Measurements from ENCODE around the gene ASB3. TPM values are rescaled to one million over a fixed set of nuclear protein-coding genes. Genes with fewer than 3 reads are reported as not detected.

Gene ASB3
- total RNA-seq, 2 experiments from 2014 or later: 26.4 to 30.3 TPM

- no peaks in the 10 kb centered on the region for H3K79me2 ChIP-seq (ENCODE audit: insufficient read depth, low read depth, low read length)
- no TSS peak for BruUV-seq (replicated peaks)
- H3K9me3 ChIP-seq (ENCODE audit: low read length): no peaks in the 10 kb centered on the region
- POLR2A ChIA-PET: no interaction called here
- H2AFZ ChIP-seq (ENCODE audit: low read length): no peak overlapping the region
- no peaks in the 10 kb centered on the region for H3K4me1 ChIP-seq (ENCODE audit: insufficient read depth, low read length, poor library complexity, severe bottlenecking)
- TF ChIP-seq EZH2phosphoT487 (IDR thresholded peaks at IDR 0.05; ENCODE audit: borderline replicate concordance, low read depth, low read length): no peak
- TF ChIP-seq CTCF (conservative IDR thresholded peaks at IDR 0.05; ENCODE audit: low read length): no peak
- no peak overlapping the region for H3K4me3 ChIP-seq (ENCODE audit: low read depth, low read length, poor library complexity, severe bottlenecking)
- no peaks in the 10 kb centered on the region for H4K20me1 ChIP-seq (ENCODE audit: insufficient read depth, low read length)
- H3K36me3 ChIP-seq (ENCODE audit: insufficient read depth, low read length): no peaks in the 10 kb centered on the region
- H3K4me2 ChIP-seq (ENCODE audit: low read length): no peak overlapping the region
- intact Hi-C loops (cut with micrococcal nuclease; ENCODE audit: unreplicated experiment): no loop called here
- H3K27ac ChIP-seq (ENCODE audit: low read depth, low read length, poor library complexity, severe bottlenecking): no peak overlapping the region
- no peak for DNase-seq (ENCODE audit: low spot score)
- H3K9me2 ChIP-seq (ENCODE audit: insufficient read depth, low read length): no peaks in the 10 kb centered on the region
- CTCF ChIA-PET (ENCODE audit: unreplicated experiment): no interaction called here
Observed at GRCh38 chr2:53641290-53641689, 145.5 kb downstream of the ASB3 start.

- Histone ChIP-seq H2AFZ (ENCODE audit: low read length) (no peak overlapping the region), H3K79me2 (ENCODE audit: insufficient read depth, low read depth, low read length) (no peaks in the 10 kb centered on the region), H4K20me1 (ENCODE audit: insufficient read depth, low read length) (no peaks in the 10 kb centered on the region), H3K9me2 (ENCODE audit: insufficient read depth, low read length) (no peaks in the 10 kb centered on the region), H3K9me3 (ENCODE audit: low read length) (no peaks in the 10 kb centered on the region), H3K36me3 (ENCODE audit: insufficient read depth, low read length) (no peaks in the 10 kb centered on the region), H3K4me3 (ENCODE audit: low read depth, low read length, poor library complexity, severe bottlenecking) (no peak overlapping the region), H3K4me2 (ENCODE audit: low read length) (no peak overlapping the region), H3K27ac (ENCODE audit: low read depth, low read length, poor library complexity, severe bottlenecking) (no peak overlapping the region), H3K4me1 (ENCODE audit: insufficient read depth, low read length, poor library complexity, severe bottlenecking) (no peaks in the 10 kb centered on the region)
- intact Hi-C loops (cut with micrococcal nuclease; ENCODE audit: unreplicated experiment): no loop called here
- DNase-seq (ENCODE audit: low spot score): no peak
- CTCF ChIA-PET (ENCODE audit: unreplicated experiment): no interaction called here
- POLR2A ChIA-PET: interaction anchor here (0.9 kb wide), 1 partner anchor 17 kb away, joined by 3 read pairs; no protein-coding TSS in a partner anchor
- no TSS peak for BruUV-seq (replicated peaks)
- TF ChIP-seq EZH2phosphoT487 (IDR thresholded peaks at IDR 0.05; ENCODE audit: borderline replicate concordance, low read depth, low read length) (no peak), CTCF (conservative IDR thresholded peaks at IDR 0.05; ENCODE audit: low read length) (no peak)
Observed at GRCh38 chr2:53640466-53640865, 146.3 kb downstream of the ASB3 start.

- ChIA-PET POLR2A (interaction anchor here (0.7 to 1.1 kb wide), 3 partner anchors 8 to 54 kb away, joined by 3 read pairs; no protein-coding TSS in a partner anchor), CTCF (ENCODE audit: unreplicated experiment) (no interaction called here)
- Histone ChIP-seq H3K9me3 (ENCODE audit: low read length) (no peaks in the 10 kb centered on the region), H3K79me2 (ENCODE audit: insufficient read depth, low read depth, low read length) (no peaks in the 10 kb centered on the region), H3K27ac (ENCODE audit: low read depth, low read length, poor library complexity, severe bottlenecking) (no peak overlapping the region), H3K4me3 (ENCODE audit: low read depth, low read length, poor library complexity, severe bottlenecking) (no peak overlapping the region), H3K36me3 (ENCODE audit: insufficient read depth, low read length) (no peaks in the 10 kb centered on the region), H3K9me2 (ENCODE audit: insufficient read depth, low read length) (no peaks in the 10 kb centered on the region), H4K20me1 (ENCODE audit: insufficient read depth, low read length) (no peaks in the 10 kb centered on the region), H3K4me2 (ENCODE audit: low read length) (no peak overlapping the region), H3K4me1 (ENCODE audit: insufficient read depth, low read length, poor library complexity, severe bottlenecking) (no peaks in the 10 kb centered on the region), H2AFZ (ENCODE audit: low read length) (no peak overlapping the region)
- intact Hi-C loops (cut with micrococcal nuclease; ENCODE audit: unreplicated experiment): no loop called here
- TF ChIP-seq CTCF (conservative IDR thresholded peaks at IDR 0.05; ENCODE audit: low read length) (no peak), EZH2phosphoT487 (IDR thresholded peaks at IDR 0.05; ENCODE audit: borderline replicate concordance, low read depth, low read length) (no peak)
- DNase-seq (ENCODE audit: low spot score): no peak
- no TSS peak for BruUV-seq (replicated peaks)
Observed at GRCh38 chr2:53636596-53636995, 150.2 kb downstream of the ASB3 start.

All from OCI-LY7 (cell line).